Thyroid gland (tissue), 4 donors: ENCODE measurements around the gene PBX1.

ENCODE experiments used
- CTCF ChIP-seq, 6 experiments: fragments of 200-600 bp in 3 of 6; fragments of 450-650 bp in 3 of 6; sonication (generic) in 3 of 6; IDR thresholded peaks; one replicate each; pipeline ENCODE4 v1.5.1; 2016 to 2019; ENCODE audit warnings: antibody characterized with exemption in 6 of 6, mild to moderate bottlenecking in 2 of 6, inconsistent platforms in 1 of 6, moderate library complexity in 1 of 6
- POLR2A ChIP-seq, 2 donors: fragments of 450-650 bp; IDR thresholded peaks; one replicate each; pipeline ENCODE4 v1.6.1; 2017; ENCODE audit warnings: antibody characterized with exemption in 2 of 2, mild to moderate bottlenecking in 2 of 2, moderate library complexity in 1 of 2

DNA sequence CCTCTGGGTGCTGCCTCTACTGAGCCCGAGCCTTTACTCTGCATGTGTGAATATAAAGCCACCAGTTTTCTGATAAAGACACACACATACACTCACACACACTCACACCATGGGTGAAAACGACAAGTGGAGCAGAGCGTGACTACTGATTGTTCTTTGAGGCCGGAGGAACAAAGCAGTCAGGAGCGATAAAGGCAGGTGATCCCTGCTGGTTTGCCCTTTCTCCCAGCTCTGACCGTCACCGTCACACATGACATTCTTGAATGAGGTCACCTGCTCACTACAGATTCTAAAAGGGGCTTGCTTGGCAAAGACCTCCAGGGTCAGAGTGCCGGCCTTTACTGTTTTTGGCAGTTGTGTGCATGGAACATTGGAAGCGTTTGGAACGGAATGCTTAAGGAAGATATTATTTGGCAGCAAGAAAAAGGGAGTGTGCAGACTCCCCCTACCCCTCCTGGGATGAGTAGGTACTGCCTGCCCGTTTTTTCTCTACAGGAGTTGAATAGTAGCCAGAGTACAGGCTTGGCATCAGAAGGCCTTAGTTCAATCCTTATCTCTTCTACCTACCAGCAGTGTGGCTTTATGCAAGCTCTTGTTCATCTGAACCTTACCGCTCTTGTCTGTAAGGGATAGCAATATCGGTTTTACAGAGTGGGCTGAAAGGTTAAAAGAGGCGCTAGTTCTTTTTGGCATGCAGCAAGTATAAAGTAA is 79.7 kb downstream of the PBX1 start:
- TF ChIP-seq CTCF (IDR thresholded peaks at IDR 0.05) (no peak), POLR2A (IDR thresholded peaks at IDR 0.05) (no peak)
